Measurements from ENCODE around the gene TAC4. TPM values are rescaled to one million over a fixed set of nuclear protein-coding genes. Genes with fewer than 3 reads are reported as not detected.

The TAC4 gene
- total and polyA plus RNA-seq, 2 donors (not counting 1 experiment from before 2014, with no cell fraction given) = not detected

DNA sequence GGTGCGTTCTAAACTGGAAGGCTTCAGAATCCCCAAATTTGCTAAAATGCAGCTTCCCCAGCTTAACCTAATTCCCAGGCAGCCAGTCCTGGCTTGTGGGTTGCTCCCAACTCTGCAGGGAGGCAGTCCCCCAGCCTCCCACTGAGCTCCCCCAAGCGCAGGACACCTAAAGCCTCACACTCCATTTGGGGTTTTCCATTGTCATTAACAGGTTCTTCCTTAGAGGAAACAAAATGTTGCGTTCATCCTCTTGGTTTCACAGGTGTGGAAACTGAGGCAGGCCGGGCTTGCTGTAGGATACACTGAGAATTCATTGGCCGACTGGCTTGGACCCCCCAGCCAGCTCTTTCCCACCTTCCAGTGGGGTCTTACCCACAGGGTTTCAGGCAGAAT is 2.3 kb upstream of the TAC4 start:
- Histone ChIP-seq H4K20me1 (ENCODE audit: control insufficient read depth, extremely low read depth, insufficient read depth, low read length) (no peaks in the 10 kb centered on the region), H3K27ac (ENCODE audit: insufficient read depth, low read length) (no peak overlapping the region), H3K4me3 (replicated peaks in 1 of 4; ENCODE audit: control extremely low read depth in 1 of 4, insufficient read depth in 1 of 4, low read depth in 3 of 4, low read length in 4 of 4) (no peak overlapping the region), H3K36me3 (ENCODE audit: control insufficient read depth, insufficient read depth, low read length) (no peaks in the 10 kb centered on the region), H3K79me2 (ENCODE audit: control insufficient read depth, insufficient read depth, low read length) (no peaks in the 10 kb centered on the region), H3K4me1 (ENCODE audit: control insufficient read depth, extremely low read depth, insufficient read depth, low read length) (peaks cover 2% of the 10 kb centered on the region), H3K4me2 (ENCODE audit: extremely low read depth, insufficient read depth, low read length) (no peak overlapping the region), H3K9me3 (ENCODE audit: control insufficient read depth, insufficient read depth, low read depth, low read length) (no peaks in the 10 kb centered on the region), H2AFZ (ENCODE audit: low read length) (no peak overlapping the region), H3K9ac (ENCODE audit: insufficient read depth, low read length) (no peak overlapping the region), H3K27me3 (ENCODE audit: control insufficient read depth, insufficient read depth, low read length) (peaks cover 5% of the 10 kb centered on the region)
- no peak for DNase-seq (ENCODE audit: low read depth in 2 of 2)
- TF ChIP-seq, protein P1, sequence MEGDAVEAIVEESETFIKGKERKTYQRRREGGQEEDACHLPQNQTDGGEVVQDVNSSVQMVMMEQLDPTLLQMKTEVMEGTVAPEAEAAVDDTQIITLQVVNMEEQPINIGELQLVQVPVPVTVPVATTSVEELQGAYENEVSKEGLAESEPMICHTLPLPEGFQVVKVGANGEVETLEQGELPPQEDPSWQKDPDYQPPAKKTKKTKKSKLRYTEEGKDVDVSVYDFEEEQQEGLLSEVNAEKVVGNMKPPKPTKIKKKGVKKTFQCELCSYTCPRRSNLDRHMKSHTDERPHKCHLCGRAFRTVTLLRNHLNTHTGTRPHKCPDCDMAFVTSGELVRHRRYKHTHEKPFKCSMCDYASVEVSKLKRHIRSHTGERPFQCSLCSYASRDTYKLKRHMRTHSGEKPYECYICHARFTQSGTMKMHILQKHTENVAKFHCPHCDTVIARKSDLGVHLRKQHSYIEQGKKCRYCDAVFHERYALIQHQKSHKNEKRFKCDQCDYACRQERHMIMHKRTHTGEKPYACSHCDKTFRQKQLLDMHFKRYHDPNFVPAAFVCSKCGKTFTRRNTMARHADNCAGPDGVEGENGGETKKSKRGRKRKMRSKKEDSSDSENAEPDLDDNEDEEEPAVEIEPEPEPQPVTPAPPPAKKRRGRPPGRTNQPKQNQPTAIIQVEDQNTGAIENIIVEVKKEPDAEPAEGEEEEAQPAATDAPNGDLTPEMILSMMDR (conservative IDR thresholded peaks at IDR 0.05 in 1 of 2, IDR thresholded peaks at IDR 0.05 in 1 of 2; ENCODE audit: low read depth in 1 of 2, low read length in 2 of 2) = no peak
- TF ChIP-seq EZH2 (IDR thresholded peaks at IDR 0.05; ENCODE audit: low read length, missing control alignments) = no peak

DNA sequence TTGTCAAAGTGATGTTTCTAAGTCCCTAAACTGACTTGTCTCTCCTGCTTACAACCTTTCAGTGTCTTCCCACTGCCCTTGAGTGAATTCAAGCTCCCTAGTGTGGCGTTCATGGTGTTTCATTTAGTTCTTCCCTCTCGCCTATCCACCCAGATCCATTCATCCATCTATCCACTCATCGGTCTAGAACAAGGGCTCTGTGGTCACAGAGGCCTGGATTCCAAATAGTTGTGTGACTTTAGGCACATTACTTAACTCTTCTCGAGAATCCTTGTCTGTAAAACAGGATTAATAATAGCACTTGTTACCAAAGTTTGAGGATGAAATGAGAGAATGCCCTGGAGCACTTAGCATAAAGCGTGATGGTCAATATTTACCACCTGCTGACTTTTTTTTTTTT is 870 bp upstream of the TAC4 start:
- no peak overlapping the region for H2AFZ ChIP-seq (ENCODE audit: low read length)
- TF ChIP-seq, protein P1 (conservative IDR thresholded peaks at IDR 0.05 in 1 of 2, IDR thresholded peaks at IDR 0.05 in 1 of 2; ENCODE audit: low read depth in 1 of 2, low read length in 2 of 2) = no peak
- TF ChIP-seq EZH2 (IDR thresholded peaks at IDR 0.05; ENCODE audit: low read length, missing control alignments) = no peak
- peaks cover 2% of the 10 kb centered on the region for H3K4me1 ChIP-seq (ENCODE audit: control insufficient read depth, extremely low read depth, insufficient read depth, low read length)
- H4K20me1 ChIP-seq (ENCODE audit: control insufficient read depth, extremely low read depth, insufficient read depth, low read length) = no peaks in the 10 kb centered on the region
- no peak overlapping the region for H3K4me2 ChIP-seq (ENCODE audit: extremely low read depth, insufficient read depth, low read length)
- no peaks in the 10 kb centered on the region for H3K79me2 ChIP-seq (ENCODE audit: control insufficient read depth, insufficient read depth, low read length)
- DNase-seq (ENCODE audit: low read depth in 2 of 2) = no peak
- H3K27me3 ChIP-seq (ENCODE audit: control insufficient read depth, insufficient read depth, low read length) = peaks cover 3% of the 10 kb centered on the region
- H3K9ac ChIP-seq (ENCODE audit: insufficient read depth, low read length) = no peak overlapping the region
- no peaks in the 10 kb centered on the region for H3K9me3 ChIP-seq (ENCODE audit: control insufficient read depth, insufficient read depth, low read depth, low read length)
- no peak overlapping the region for H3K27ac ChIP-seq (ENCODE audit: insufficient read depth, low read length)
- H3K4me3 ChIP-seq (replicated peaks in 1 of 4; ENCODE audit: control extremely low read depth in 1 of 4, insufficient read depth in 1 of 4, low read depth in 3 of 4, low read length in 4 of 4) = no peak overlapping the region
- no peaks in the 10 kb centered on the region for H3K36me3 ChIP-seq (ENCODE audit: control insufficient read depth, insufficient read depth, low read length)

DNA sequence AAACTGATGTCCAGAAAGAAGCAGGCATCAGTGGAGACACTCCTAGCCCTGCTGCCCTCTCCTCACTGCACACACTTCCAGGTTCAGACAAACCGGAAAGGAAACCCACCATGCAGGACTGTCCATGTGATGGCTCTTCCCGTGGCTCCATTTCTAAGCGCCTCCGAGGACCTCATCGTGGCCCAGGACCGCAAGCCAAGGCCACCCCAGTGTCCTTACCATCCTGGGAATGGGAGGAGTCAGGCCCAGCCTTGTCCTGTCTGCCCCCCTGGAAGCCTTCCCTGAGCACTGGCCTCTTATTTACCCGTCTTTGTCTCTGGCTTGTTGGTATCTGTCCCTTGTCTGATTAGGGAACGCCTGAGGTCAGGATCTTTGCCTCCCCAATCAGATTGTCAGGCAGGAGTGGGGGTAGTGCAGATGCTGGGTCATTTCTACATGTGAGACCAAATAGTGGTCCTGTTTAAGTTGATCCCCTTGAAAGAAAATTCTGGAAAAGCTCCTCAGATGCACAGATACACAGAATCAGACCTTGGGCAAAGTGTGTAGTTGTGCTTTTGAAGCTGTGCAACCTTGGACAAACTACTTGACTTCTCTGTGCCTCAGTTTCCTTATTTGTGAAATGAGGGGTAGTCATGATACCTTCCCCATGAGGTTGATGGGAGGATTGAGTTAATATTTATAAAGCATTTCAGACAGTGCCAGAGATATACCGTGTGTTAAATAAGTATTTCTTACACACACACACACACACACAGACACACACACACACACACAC is 744 bp downstream of the TAC4 start:
- Histone ChIP-seq H3K4me1 (ENCODE audit: control insufficient read depth, extremely low read depth, insufficient read depth, low read length) (peaks cover 2% of the 10 kb centered on the region), H3K79me2 (ENCODE audit: control insufficient read depth, insufficient read depth, low read length) (no peaks in the 10 kb centered on the region), H3K4me3 (replicated peaks in 1 of 4; ENCODE audit: control extremely low read depth in 1 of 4, insufficient read depth in 1 of 4, low read depth in 3 of 4, low read length in 4 of 4) (no peak overlapping the region), H4K20me1 (ENCODE audit: control insufficient read depth, extremely low read depth, insufficient read depth, low read length) (no peaks in the 10 kb centered on the region), H3K4me2 (ENCODE audit: extremely low read depth, insufficient read depth, low read length) (no peak overlapping the region), H3K36me3 (ENCODE audit: control insufficient read depth, insufficient read depth, low read length) (no peaks in the 10 kb centered on the region), H3K27ac (ENCODE audit: insufficient read depth, low read length) (no peak overlapping the region), H3K27me3 (ENCODE audit: control insufficient read depth, insufficient read depth, low read length) (no peaks in the 10 kb centered on the region), H3K9me3 (ENCODE audit: control insufficient read depth, insufficient read depth, low read depth, low read length) (no peaks in the 10 kb centered on the region), H3K9ac (ENCODE audit: insufficient read depth, low read length) (no peak overlapping the region), H2AFZ (ENCODE audit: low read length) (no peak overlapping the region)
- TF ChIP-seq, protein P1 (conservative IDR thresholded peaks at IDR 0.05 in 1 of 2, IDR thresholded peaks at IDR 0.05 in 1 of 2; ENCODE audit: low read depth in 1 of 2, low read length in 2 of 2) = no peak
- TF ChIP-seq EZH2 (IDR thresholded peaks at IDR 0.05; ENCODE audit: low read length, missing control alignments) = no peak
- no peak for DNase-seq (ENCODE audit: low read depth in 2 of 2)
